ENCODE measurements around the gene CTBP1. TPM values are rescaled to one million over a fixed set of nuclear protein-coding genes. Genes with fewer than 3 reads are reported as not detected.

The CTBP1 gene
- total and polyA plus RNA-seq, 2 donors: 98.2 to 188 TPM

DNA sequence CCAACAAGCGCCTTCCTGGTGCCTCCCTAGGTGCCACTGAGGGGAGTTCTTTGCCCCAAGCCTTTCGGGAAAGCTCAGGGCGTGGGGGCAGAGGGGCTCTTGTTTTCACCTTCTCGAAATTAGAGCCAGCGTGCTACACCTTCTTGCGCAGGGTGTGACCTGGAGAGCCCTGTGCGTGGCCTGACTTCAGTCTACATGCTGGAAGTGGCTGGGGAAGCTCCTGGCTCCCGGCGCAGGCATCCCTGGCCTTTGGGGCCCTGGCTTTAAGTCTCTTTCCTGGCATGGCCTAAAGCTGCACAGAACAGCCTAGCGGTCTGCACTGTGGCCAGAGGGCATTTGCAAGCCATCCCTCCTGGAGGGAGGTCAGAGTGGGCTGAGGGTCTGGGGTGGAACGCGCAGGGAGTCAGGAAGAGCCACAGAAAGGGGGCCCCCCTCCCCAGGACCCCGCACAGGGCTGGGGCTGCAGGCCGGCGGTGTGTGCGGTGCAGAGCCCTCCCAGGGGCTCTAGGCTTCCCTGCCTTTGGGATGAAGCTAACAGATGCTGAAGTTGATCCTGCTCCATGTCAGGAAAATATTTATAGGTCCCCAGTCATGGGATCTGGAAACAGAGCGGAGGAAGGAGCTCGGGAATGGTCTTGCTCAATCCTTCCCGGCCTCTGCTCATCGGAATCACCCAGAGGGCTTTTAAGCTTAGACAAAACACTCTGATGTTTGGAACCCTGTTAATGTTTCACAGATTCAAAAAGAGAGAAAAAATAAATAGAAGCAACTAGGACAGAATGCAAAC, 75.8 kb downstream of the CTBP1 start:
- DNase-seq (ENCODE audit: low read depth in 6 of 9, low spot score in 9 of 9): no peak
- no peak overlapping the region for H3K4me3 ChIP-seq (ENCODE audit: low read length in 2 of 2)
- H3K36me3 ChIP-seq (ENCODE audit: control insufficient read depth in 2 of 2, insufficient read depth in 2 of 2, low read length in 1 of 2): no peaks in the 10 kb centered on the region
- H3K27me3 ChIP-seq (ENCODE audit: control insufficient read depth in 2 of 2, insufficient read depth in 1 of 2, low read length in 1 of 2): peaks cover 30 to 70% of the 10 kb centered on the region in 2 donors
- 83% methylated on average over 20 of the region's 20 CpGs for WGBS
- H3K9me3 ChIP-seq (ENCODE audit: control insufficient read depth in 2 of 2, insufficient read depth in 1 of 2, low read length in 1 of 2): no peaks in the 10 kb centered on the region
- peaks cover 10 to 21% of the 10 kb centered on the region in 2 donors for H3K4me1 ChIP-seq (ENCODE audit: control insufficient read depth in 2 of 2, insufficient read depth in 2 of 2, low read length in 2 of 2)
- no peak overlapping the region for H3K27ac ChIP-seq (ENCODE audit: low read depth in 1 of 2, low read length in 1 of 2)

DNA sequence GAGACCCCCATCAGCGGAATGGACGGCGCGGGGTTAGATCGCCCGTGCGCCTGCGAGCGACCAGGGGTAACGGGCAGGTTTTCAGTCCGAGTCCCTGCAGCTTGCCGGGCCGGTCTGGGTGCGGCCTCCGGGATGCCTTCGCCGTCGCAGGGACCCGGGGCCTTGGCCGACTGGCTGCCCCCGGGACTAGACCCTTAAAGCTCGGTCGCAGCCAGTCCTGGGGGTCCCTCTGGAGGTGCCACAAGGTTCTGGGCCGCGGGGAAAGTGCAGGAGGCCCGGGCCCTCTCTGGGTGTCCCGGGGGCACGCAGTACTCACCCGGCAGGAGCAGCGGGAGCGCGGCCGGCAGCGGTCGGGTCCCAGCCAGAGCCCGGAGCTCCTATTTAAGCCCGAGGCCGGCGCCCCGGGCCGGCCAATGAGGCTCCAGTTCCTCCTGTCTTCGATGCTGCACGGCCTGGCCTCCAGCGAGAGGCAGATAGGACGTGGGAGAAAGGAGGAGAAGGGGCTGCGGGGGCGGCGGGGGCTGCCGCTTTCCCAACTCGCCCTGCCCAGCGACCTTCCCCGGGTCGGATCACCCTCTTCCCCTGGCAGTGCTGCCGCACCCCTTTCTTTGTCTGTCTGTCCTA, 76.6 kb downstream of the CTBP1 start, which contains the start of gene SPON2:
Gene SPON2 (minus strand): TSS at position 356 of the 624 bp plus-strand sequence.
- peak in 1 of 9 donors; percentile 11 for DNase-seq (ENCODE audit: low read depth in 6 of 9, low spot score in 9 of 9)
- WGBS: 7% methylated on average over 54 of the region's 54 CpGs
- Histone ChIP-seq H3K27me3 (ENCODE audit: control insufficient read depth in 2 of 2, insufficient read depth in 1 of 2, low read length in 1 of 2) (peaks cover 30 to 76% of the 10 kb centered on the region in 2 donors), H3K27ac (ENCODE audit: low read depth in 1 of 2, low read length in 1 of 2) (no peak within 1 kb of the TSS), H3K36me3 (ENCODE audit: control insufficient read depth in 2 of 2, insufficient read depth in 2 of 2, low read length in 1 of 2) (no peaks in the 10 kb centered on the region), H3K9me3 (ENCODE audit: control insufficient read depth in 2 of 2, insufficient read depth in 1 of 2, low read length in 1 of 2) (no peaks in the 10 kb centered on the region), H3K4me3 (ENCODE audit: low read length in 2 of 2) (peak within 1 kb of the TSS in 1 of 2 donors; percentile 40), H3K4me1 (ENCODE audit: control insufficient read depth in 2 of 2, insufficient read depth in 2 of 2, low read length in 2 of 2) (peaks cover 14 to 29% of the 10 kb centered on the region in 2 donors)

DNA sequence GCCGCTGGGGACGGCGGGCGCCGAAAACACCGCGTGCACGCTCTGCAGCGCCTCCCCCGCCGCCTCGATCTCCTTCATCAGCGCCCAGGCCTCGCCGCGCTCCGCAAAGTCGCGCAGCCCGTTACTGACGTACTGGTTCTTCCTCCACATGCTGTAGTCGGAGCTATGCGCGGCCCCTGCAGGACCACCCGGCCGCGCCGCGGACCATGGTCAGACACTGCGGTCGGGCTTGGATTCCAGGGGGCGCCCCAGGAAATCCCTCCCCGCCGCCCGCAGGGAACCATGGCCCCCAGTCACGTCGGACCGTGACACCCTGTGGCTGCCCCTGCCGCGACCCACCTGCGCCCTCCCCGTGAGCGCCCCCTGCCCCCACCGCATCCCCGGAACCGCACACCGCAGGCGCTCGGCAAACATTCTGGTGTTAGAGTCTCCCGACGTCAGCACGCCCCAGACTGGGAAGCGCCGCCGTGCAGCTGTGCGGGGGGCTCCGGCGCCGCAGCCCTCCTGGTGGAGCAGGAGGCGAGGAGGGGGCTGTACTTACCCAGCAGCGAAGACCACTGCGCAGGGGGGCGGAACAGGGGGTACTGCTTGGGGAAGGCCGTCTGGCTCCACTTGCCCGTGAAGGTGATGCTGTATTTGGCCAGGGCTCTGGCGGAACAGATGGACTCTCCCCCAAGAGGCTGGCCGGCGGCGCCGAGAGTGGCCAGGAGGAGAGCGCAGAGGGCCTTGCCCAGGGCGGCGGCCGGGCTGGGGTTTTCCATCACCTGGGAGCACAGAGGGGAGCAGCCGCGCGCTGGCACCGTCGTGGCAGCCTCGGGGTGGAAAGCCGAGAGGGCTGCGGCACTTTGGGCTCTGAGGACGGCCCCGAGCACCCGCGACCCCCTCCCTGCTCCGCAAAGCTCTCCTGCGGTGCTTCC, 77.4 kb downstream of the CTBP1 start:
- WGBS: 3% methylated on average over 88 of the region's 88 CpGs
- Histone ChIP-seq H3K9me3 (ENCODE audit: control insufficient read depth in 2 of 2, insufficient read depth in 1 of 2, low read length in 1 of 2) (no peaks in the 10 kb centered on the region), H3K36me3 (ENCODE audit: control insufficient read depth in 2 of 2, insufficient read depth in 2 of 2, low read length in 1 of 2) (no peaks in the 10 kb centered on the region), H3K4me3 (ENCODE audit: low read length in 2 of 2) (peak overlapping the region in 1 of 2 donors; percentile 40), H3K27ac (ENCODE audit: low read depth in 1 of 2, low read length in 1 of 2) (no peak overlapping the region), H3K4me1 (ENCODE audit: control insufficient read depth in 2 of 2, insufficient read depth in 2 of 2, low read length in 2 of 2) (peaks cover 14 to 36% of the 10 kb centered on the region in 2 donors), H3K27me3 (ENCODE audit: control insufficient read depth in 2 of 2, insufficient read depth in 1 of 2, low read length in 1 of 2) (peaks cover 30 to 76% of the 10 kb centered on the region in 2 donors)
- peak in 6 of 9 donors; percentile 19 to 57 (median 33) for DNase-seq (ENCODE audit: low read depth in 6 of 9, low spot score in 9 of 9)

- WGBS: 22% methylated on average over 42 of the region's 42 CpGs
- no peak overlapping the region for H3K27ac ChIP-seq (ENCODE audit: low read depth in 1 of 2, low read length in 1 of 2)
- H3K4me3 ChIP-seq (ENCODE audit: low read length in 2 of 2): peak overlapping the region in 1 of 2 donors; percentile 40
- peaks cover 14 to 36% of the 10 kb centered on the region in 2 donors for H3K4me1 ChIP-seq (ENCODE audit: control insufficient read depth in 2 of 2, insufficient read depth in 2 of 2, low read length in 2 of 2)
- no peaks in the 10 kb centered on the region for H3K9me3 ChIP-seq (ENCODE audit: control insufficient read depth in 2 of 2, insufficient read depth in 1 of 2, low read length in 1 of 2)
- no peaks in the 10 kb centered on the region for H3K36me3 ChIP-seq (ENCODE audit: control insufficient read depth in 2 of 2, insufficient read depth in 2 of 2, low read length in 1 of 2)
- H3K27me3 ChIP-seq (ENCODE audit: control insufficient read depth in 2 of 2, insufficient read depth in 1 of 2, low read length in 1 of 2): peaks cover 30 to 76% of the 10 kb centered on the region in 2 donors
- no peak for DNase-seq (ENCODE audit: low read depth in 6 of 9, low spot score in 9 of 9)
These were observed 78.0 kb downstream of the CTBP1 start for GRCh38 chr4:1170976-1171310.

- no peak overlapping the region for H3K4me3 ChIP-seq (ENCODE audit: low read length in 2 of 2)
- H3K4me1 ChIP-seq (ENCODE audit: control insufficient read depth in 2 of 2, insufficient read depth in 2 of 2, low read length in 2 of 2): peaks cover 14 to 36% of the 10 kb centered on the region in 2 donors
- no peak for DNase-seq (ENCODE audit: low read depth in 6 of 9, low spot score in 9 of 9)
- no peaks in the 10 kb centered on the region for H3K36me3 ChIP-seq (ENCODE audit: control insufficient read depth in 2 of 2, insufficient read depth in 2 of 2, low read length in 1 of 2)
- H3K9me3 ChIP-seq (ENCODE audit: control insufficient read depth in 2 of 2, insufficient read depth in 1 of 2, low read length in 1 of 2): no peaks in the 10 kb centered on the region
- WGBS: 83% methylated on average over 37 of the region's 37 CpGs
- no peak overlapping the region for H3K27ac ChIP-seq (ENCODE audit: low read depth in 1 of 2, low read length in 1 of 2)
- peaks cover 30 to 74% of the 10 kb centered on the region in 2 donors for H3K27me3 ChIP-seq (ENCODE audit: control insufficient read depth in 2 of 2, insufficient read depth in 1 of 2, low read length in 1 of 2)
These were observed 78.6 kb downstream of the CTBP1 start for GRCh38 chr4:1170156-1170975.

- H3K27me3 ChIP-seq (ENCODE audit: control insufficient read depth in 2 of 2, insufficient read depth in 1 of 2, low read length in 1 of 2): peaks cover 30 to 68% of the 10 kb centered on the region in 2 donors
- H3K4me1 ChIP-seq (ENCODE audit: control insufficient read depth in 2 of 2, insufficient read depth in 2 of 2, low read length in 2 of 2): peaks cover 14 to 36% of the 10 kb centered on the region in 2 donors
- H3K4me3 ChIP-seq (ENCODE audit: low read length in 2 of 2): no peak overlapping the region
- H3K36me3 ChIP-seq (ENCODE audit: control insufficient read depth in 2 of 2, insufficient read depth in 2 of 2, low read length in 1 of 2): no peaks in the 10 kb centered on the region
- DNase-seq (ENCODE audit: low read depth in 6 of 9, low spot score in 9 of 9): no peak
- H3K9me3 ChIP-seq (ENCODE audit: control insufficient read depth in 2 of 2, insufficient read depth in 1 of 2, low read length in 1 of 2): no peaks in the 10 kb centered on the region
- no peak overlapping the region for H3K27ac ChIP-seq (ENCODE audit: low read depth in 1 of 2, low read length in 1 of 2)
- 97% methylated on average over 13 of the region's 13 CpGs for WGBS
These were observed 79.2 kb downstream of the CTBP1 start for GRCh38 chr4:1169691-1170096.

- H3K9me3 ChIP-seq (ENCODE audit: control insufficient read depth in 2 of 2, insufficient read depth in 1 of 2, low read length in 1 of 2): no peaks in the 10 kb centered on the region
- WGBS: 96% methylated on average over 17 of the region's 17 CpGs
- no peak overlapping the region for H3K4me3 ChIP-seq (ENCODE audit: low read length in 2 of 2)
- no peaks in the 10 kb centered on the region for H3K36me3 ChIP-seq (ENCODE audit: control insufficient read depth in 2 of 2, insufficient read depth in 2 of 2, low read length in 1 of 2)
- H3K27me3 ChIP-seq (ENCODE audit: control insufficient read depth in 2 of 2, insufficient read depth in 1 of 2, low read length in 1 of 2): peaks cover 30 to 67% of the 10 kb centered on the region in 2 donors
- H3K27ac ChIP-seq (ENCODE audit: low read depth in 1 of 2, low read length in 1 of 2): no peak overlapping the region
- peaks cover 14 to 36% of the 10 kb centered on the region in 2 donors for H3K4me1 ChIP-seq (ENCODE audit: control insufficient read depth in 2 of 2, insufficient read depth in 2 of 2, low read length in 2 of 2)
- DNase-seq (ENCODE audit: low read depth in 6 of 9, low spot score in 9 of 9): no peak
These were observed 79.7 kb downstream of the CTBP1 start for GRCh38 chr4:1169171-1169671.
